Muscle of leg (tissue), 11 donors: ENCODE measurements around the gene GOLGA8S. TPM values are rescaled to one million over a fixed set of nuclear protein-coding genes. Genes with fewer than 3 reads are reported as not detected.
"Not testable (repeated sequence)": the region's sequence is repeated elsewhere in the genome, so short reads cannot be mapped to it uniquely, and the experiment has no call there.

Source experiments
- DNase-seq: peaks from one replicate; pipeline ENCODE4 v3.0.0; 2013
- H3K27ac ChIP-seq: one replicate; pipeline ENCODE4 v1.5.1; 2013; ENCODE audit warnings: mild to moderate bottlenecking, low read length, control low read depth
- H3K27me3 ChIP-seq: one replicate; pipeline ENCODE4 v1.6.1; 2013; ENCODE audit warnings: low read length; ENCODE audit not compliant: control insufficient read depth, insufficient read depth
- H3K36me3 ChIP-seq: one replicate; pipeline ENCODE4 v1.6.1; 2013; ENCODE audit warnings: low read length; ENCODE audit not compliant: control insufficient read depth, insufficient read depth
- H3K4me1 ChIP-seq: one replicate; pipeline ENCODE4 v1.6.1; 2013; ENCODE audit warnings: low read length; ENCODE audit not compliant: control insufficient read depth, insufficient read depth
- H3K4me3 ChIP-seq: one replicate; pipeline ENCODE4 v1.5.1; 2013; ENCODE audit warnings: low read length, control low read depth
- H3K9me3 ChIP-seq: replicated peaks from 2 replicates; pipeline ENCODE4 v1.6.1; 2013; ENCODE audit warnings: low read depth, low read length; ENCODE audit not compliant: control insufficient read depth
- WGBS: methylation state at CpG from one replicate; pipeline ENCODE4 v1.1.5; 2013; ENCODE audit warnings: missing lambda C conversion rate; ENCODE audit not compliant: insufficient coverage; 5-methylcytosine and 5-hydroxymethylcytosine counted together
- polyA plus RNA-seq, 8 donors: library from polyadenylated mRNA; unstranded; fragments of 120-200 nt; gene quantifications; one replicate each; pipeline versions ENCODE4 v1.2.1 to v1.2.3, GENCODE V29; 2013; ENCODE audit warnings: inconsistent platforms in 1 of 8, low replicate concordance in 1 of 8; ENCODE audit not compliant: insufficient read length in 8 of 8, insufficient read depth in 1 of 8
- total RNA-seq: library from RNA; stranded (reverse); fragments of 120-200 nt; gene quantifications from one replicate; pipeline ENCODE4 v1.2.4, GENCODE V29; 2013

Gene GOLGA8S
- total and polyA plus RNA-seq, 9 donors: 0.18 to 1.2 (median 0.49) TPM

DNA sequence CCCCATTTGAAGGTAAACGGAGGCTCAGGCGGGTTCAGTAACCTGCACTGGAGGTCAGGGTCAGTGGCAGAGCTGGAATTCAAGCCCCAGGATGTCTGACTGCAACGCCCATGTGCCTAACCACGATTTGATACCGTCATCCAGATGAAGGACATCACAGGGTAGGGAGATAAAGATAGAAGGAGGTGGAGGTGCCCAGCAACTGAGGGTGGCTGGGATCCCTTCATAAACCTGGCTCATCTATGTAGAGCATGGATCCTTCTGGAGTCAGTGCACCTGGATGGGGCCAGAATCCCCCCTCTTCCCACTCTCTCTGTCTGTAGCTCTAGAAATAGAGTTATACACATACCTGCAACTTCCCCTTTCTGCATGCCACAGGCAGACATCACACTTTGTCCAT, 41.3 kb downstream of the GOLGA8S start:
- no peak for DNase-seq
- no peaks in the 10 kb centered on the region for H3K27me3 ChIP-seq
- H3K4me3 ChIP-seq: no peak overlapping the region
- WGBS: 66% methylated on average over 2 of the region's 5 CpGs
- no peaks in the 10 kb centered on the region for H3K4me1 ChIP-seq
- H3K27ac ChIP-seq: no peak overlapping the region
- H3K36me3 ChIP-seq: no peaks in the 10 kb centered on the region
- H3K9me3 ChIP-seq: no peaks in the 10 kb centered on the region

- WGBS: no CpG with 5 or more reads among the region's 7 CpGs
- peak; percentile 5 for DNase-seq
- H3K9me3 ChIP-seq: no peaks in the 10 kb centered on the region
- H3K27me3 ChIP-seq: no peaks in the 10 kb centered on the region
- no peak overlapping the region for H3K27ac ChIP-seq
- H3K4me1 ChIP-seq: no peaks in the 10 kb centered on the region
- no peak overlapping the region for H3K4me3 ChIP-seq
- no peaks in the 10 kb centered on the region for H3K36me3 ChIP-seq
Measured at GRCh38 chr15:23397779-23398178, 43.2 kb downstream of the GOLGA8S start.

DNA sequence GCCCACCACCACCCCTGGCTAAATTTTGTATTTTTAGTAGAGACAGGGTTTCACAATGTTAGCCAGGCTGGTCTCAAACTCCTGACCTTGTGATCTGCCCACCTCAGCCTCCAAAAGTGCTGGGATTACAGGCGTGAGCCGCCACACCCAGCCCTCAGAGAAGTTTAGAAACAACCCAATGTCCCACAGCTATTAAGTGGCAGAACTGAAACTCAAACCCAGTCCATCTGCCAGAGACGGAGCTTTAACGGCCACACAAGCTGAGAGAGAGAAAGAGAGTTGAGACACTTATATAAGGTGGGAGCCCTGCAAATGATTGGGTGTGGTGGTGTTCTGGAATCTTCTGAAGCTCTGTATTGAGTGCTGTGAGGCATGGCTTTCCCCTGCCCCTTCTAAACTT, 43.8 kb downstream of the GOLGA8S start:
- H3K4me3 ChIP-seq, H3K27ac ChIP-seq, DNase-seq, H3K36me3 ChIP-seq, H3K4me1 ChIP-seq, H3K27me3 ChIP-seq, H3K9me3 ChIP-seq: not testable (repeated sequence)
- WGBS: no CpG with 5 or more reads among the region's 4 CpGs

DNA sequence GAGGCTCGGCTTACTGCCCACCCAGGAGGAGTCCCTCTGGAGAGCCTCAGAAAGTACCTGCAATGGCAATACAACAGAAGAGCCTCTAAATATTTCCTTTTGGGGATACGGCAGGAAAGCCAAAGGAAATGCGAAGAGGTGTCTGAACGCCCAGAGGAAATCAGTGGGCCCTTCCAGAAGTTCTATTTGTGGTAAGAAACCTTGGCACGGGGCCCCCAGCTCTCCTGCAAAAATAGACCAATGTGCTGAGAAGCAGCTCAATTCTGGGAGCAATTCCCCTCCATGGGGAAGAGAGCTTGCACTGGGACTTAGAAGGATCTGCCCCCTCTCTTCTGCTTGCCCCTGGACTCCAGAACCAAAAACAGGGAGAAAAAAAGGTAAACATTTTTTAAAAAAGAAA, 44.7 kb downstream of the GOLGA8S start:
- not testable (repeated sequence) for H3K4me3 ChIP-seq, DNase-seq, H3K9me3 ChIP-seq, H3K36me3 ChIP-seq, H3K27me3 ChIP-seq, H3K27ac ChIP-seq, H3K4me1 ChIP-seq
- WGBS: no CpG with 5 or more reads among the region's 5 CpGs

DNA sequence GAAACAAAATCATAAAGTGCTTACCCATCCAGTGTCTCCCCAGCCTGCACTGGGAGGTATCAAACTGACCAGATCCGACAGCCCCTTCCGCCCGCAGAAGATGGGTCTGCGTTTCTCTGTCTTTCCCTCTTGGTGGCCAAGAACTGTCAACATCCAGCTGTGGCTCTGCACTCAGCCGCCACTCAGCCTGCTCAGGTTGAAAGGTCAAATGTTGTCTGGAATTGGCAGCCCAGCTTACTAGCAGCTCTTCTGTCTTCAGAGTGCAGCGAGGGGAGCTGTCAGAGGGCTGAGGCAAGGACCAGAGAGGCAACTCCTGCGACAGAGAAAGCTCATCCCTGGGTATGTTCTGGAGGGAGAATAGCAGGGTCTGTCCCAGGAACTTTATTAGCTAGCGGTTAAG, 47.1 kb downstream of the GOLGA8S start:
- H3K4me1 ChIP-seq: no peaks in the 10 kb centered on the region
- DNase-seq: no peak
- H3K36me3 ChIP-seq: no peaks in the 10 kb centered on the region
- no peak overlapping the region for H3K27ac ChIP-seq
- peaks cover 2% of the 10 kb centered on the region for H3K9me3 ChIP-seq
- H3K4me3 ChIP-seq: no peak overlapping the region
- H3K27me3 ChIP-seq: no peaks in the 10 kb centered on the region
- no CpG with 5 or more reads among the region's 8 CpGs for WGBS

- peaks cover 2% of the 10 kb centered on the region for H3K9me3 ChIP-seq
- H3K4me1 ChIP-seq: no peaks in the 10 kb centered on the region
- H3K27me3 ChIP-seq: no peaks in the 10 kb centered on the region
- H3K4me3 ChIP-seq: no peak overlapping the region
- WGBS: no CpG with 5 or more reads among the region's 2 CpGs
- no peak for DNase-seq
- no peak overlapping the region for H3K27ac ChIP-seq
- H3K36me3 ChIP-seq: no peaks in the 10 kb centered on the region
Measured at GRCh38 chr15:23402140-23402539, 47.6 kb downstream of the GOLGA8S start.

- Histone ChIP-seq H3K9me3 (peaks cover 2% of the 10 kb centered on the region), H3K4me3 (no peak overlapping the region), H3K36me3 (no peaks in the 10 kb centered on the region), H3K27ac (no peak overlapping the region), H3K4me1 (no peaks in the 10 kb centered on the region), H3K27me3 (no peaks in the 10 kb centered on the region)
- DNase-seq: no peak
- 100% methylated on average over 1 of the region's 5 CpGs for WGBS
Measured at GRCh38 chr15:23402544-23402943, 48.0 kb downstream of the GOLGA8S start.

DNA sequence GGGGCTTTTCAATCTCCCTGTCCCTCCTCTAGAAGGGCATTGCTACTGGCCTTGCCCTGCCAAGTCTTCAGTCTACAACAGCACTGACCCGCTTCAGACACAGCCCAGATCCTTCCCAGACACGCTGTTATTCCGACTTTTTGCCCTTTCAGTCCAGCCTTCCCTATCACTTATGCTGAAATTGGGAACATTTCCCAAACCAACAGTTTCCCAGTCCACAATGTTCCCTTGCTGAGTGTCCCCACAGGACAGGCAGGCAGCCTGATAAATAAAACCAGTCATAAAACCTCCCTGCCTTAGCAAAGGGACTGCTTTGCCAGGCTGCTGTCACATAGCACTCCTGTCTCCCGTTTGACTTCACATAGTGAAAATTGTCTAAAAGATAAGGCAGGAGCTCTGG, 49.0 kb downstream of the GOLGA8S start:
- no peaks in the 10 kb centered on the region for H3K36me3 ChIP-seq
- H3K27ac ChIP-seq: no peak overlapping the region
- no peak for DNase-seq
- peaks cover 2% of the 10 kb centered on the region for H3K9me3 ChIP-seq
- H3K27me3 ChIP-seq: no peaks in the 10 kb centered on the region
- no peaks in the 10 kb centered on the region for H3K4me1 ChIP-seq
- no peak overlapping the region for H3K4me3 ChIP-seq
- 61% methylated on average over 2 of the region's 4 CpGs for WGBS

DNA sequence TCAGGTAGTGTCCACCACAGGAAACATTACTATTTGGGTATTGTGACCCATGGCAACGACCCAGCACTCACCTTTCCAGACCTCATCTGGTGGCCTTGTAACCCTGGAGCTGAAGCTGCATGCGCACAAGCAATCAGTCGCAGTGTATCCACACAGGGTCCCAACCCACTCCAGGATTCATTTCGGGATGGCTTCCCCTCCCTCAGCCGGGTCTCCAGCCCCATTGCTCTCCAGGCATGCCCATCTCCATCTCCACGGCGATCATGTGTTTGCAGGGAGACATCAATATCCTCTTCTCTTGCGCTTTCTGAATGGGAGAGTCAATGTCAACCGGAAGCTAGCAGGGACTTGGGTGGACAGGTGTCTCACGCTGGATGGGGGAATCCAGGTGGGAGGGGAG, 57.3 kb downstream of the GOLGA8S start:
- H3K9me3 ChIP-seq: no peaks in the 10 kb centered on the region
- DNase-seq: no peak
- H3K27me3 ChIP-seq: no peaks in the 10 kb centered on the region
- H3K36me3 ChIP-seq: no peaks in the 10 kb centered on the region
- H3K4me1 ChIP-seq: no peaks in the 10 kb centered on the region
- no CpG with 5 or more reads among the region's 10 CpGs for WGBS
- H3K4me3 ChIP-seq: no peak overlapping the region
- no peak overlapping the region for H3K27ac ChIP-seq

DNA sequence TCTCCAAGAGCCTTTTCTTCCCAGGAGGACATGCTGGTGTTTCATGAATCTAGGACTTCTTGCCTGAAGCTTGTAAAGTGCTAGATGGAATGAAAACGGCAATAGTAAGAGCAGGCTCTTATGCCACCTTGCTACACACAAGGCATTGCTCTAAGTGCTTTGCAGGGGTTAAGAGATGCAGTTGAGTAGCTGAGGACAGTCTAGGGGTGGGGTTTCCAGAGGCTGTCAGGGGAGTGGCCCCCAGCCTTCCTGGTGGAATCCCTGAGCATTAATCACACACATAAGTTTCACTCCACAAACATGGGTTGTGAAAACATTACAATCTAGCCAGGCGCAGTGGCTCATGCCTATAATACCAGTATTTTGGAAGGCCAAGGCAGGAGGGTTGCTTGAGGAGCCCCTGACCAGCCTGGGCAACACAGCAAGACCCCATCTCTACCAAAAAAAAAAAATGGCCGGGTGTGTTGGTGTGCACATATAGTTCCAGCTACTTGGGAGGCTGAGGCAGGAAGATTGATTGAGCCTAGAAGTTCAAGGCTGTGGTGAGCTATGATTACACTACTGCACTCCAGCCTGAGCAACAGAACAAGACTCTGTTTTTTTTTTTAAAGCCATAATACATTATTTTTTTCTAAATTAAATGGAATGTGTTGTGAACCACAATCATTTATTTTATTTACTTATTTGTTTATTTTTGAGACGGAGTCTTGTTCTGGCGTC, 58.5 kb downstream of the GOLGA8S start:
- H3K9me3 ChIP-seq, H3K4me1 ChIP-seq, H3K4me3 ChIP-seq, H3K27me3 ChIP-seq, H3K36me3 ChIP-seq, DNase-seq, H3K27ac ChIP-seq: not testable (repeated sequence)
- WGBS: no CpG with 5 or more reads among the region's 5 CpGs
